Prostate gland (tissue), 2 donors: ENCODE measurements around the gene DAGLA.

Source experiments
- CTCF ChIP-seq, 4 experiments: fragments of 200-600 bp in 2 of 4; fragments of 450-650 bp in 2 of 4; sonication (generic) in 2 of 4; IDR thresholded peaks; 1 replicate in 3 of 4; 2 replicates in 1 of 4; pipeline ENCODE4 v1.5.1; 2016 to 2019; ENCODE audit warnings: antibody characterized with exemption in 4 of 4, mild to moderate bottlenecking in 2 of 4, moderate library complexity in 2 of 4
- POLR2A ChIP-seq: fragments of 450-650 bp; IDR thresholded peaks from one replicate; pipeline ENCODE4 v1.6.1; 2016; ENCODE audit warnings: antibody characterized with exemption, mild to moderate bottlenecking
- POLR2AphosphoS5 ChIP-seq: sonication (generic); formaldehyde crosslinking; IDR thresholded peaks from one replicate; pipeline ENCODE4 v1.6.1; 2017; ENCODE audit warnings: antibody characterized with exemption

DNA sequence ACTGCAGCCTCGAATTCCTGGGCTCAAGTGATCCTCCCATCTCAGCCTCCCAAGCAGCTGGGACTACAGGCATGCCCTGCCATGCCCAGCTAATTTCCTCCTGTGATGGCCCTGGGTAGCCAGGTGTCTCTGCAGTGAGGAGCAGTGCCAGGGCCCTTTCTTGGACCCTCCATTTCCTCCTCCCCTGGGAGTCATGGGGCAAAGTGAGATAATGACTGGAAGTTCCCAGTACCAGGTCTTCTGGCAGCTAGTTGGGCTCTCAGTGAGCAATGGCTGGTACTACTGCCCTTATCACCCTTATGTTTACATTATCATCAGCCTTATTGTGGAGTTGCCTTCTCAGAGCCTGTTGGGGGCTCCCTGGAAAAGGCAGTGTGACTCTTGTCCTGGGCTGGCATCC, 17.6 kb downstream of the DAGLA start:
- no peak for TF ChIP-seq CTCF (IDR thresholded peaks at IDR 0.05)
- TF ChIP-seq POLR2A = no peak
- TF ChIP-seq POLR2AphosphoS5 = no peak
